Right lobe of liver (tissue), 6 donors: ENCODE data around the gene PPARA. TPM values are rescaled to one million over a fixed set of nuclear protein-coding genes. Genes with fewer than 3 reads are reported as not detected.

ENCODE experiments used
- ATAC-seq, 4 donors: fragments of 200-7000 bp; cut with Tn5 transposase; one replicate each; pipeline ENCODE4 v1.9.1; 2020; ENCODE audit warnings: mild to moderate bottlenecking in 4 of 4, moderate library complexity in 4 of 4
- DNase-seq, 3 donors: peaks; one replicate each; pipeline ENCODE4 v3.0.0-alpha.2; 2020
- H3K27ac ChIP-seq, 3 donors: fragments of 200-600 bp; one replicate each; pipeline ENCODE4 v1.8.0; 2022
- H3K27me3 ChIP-seq, 2 donors: fragments of 200-600 bp; one replicate each; pipeline ENCODE4 v1.8.0; 2022
- H3K36me3 ChIP-seq, 4 donors: fragments of 200-600 bp; sonication (generic) in 1 of 4; one replicate each; pipeline versions ENCODE4 v1.5.1 to v1.8.0; 2017 to 2022; ENCODE audit warnings: control low read depth in 1 of 4
- H3K4me1 ChIP-seq, 4 donors: fragments of 200-600 bp; sonication (generic) in 1 of 4; one replicate each; pipeline versions ENCODE4 v1.5.1 to v1.8.0; 2017 to 2022; ENCODE audit warnings: control low read depth in 1 of 4
- H3K4me3 ChIP-seq, 3 donors: fragments of 200-600 bp; one replicate each; pipeline ENCODE4 v1.8.0; 2022
- H3K9me3 ChIP-seq, 4 donors: fragments of 200-600 bp; sonication (generic) in 1 of 4; one replicate each; pipeline versions ENCODE4 v1.5.1 to v1.8.0; 2017 to 2022; ENCODE audit warnings: control low read depth in 1 of 4
- CTCF ChIP-seq, 4 donors: fragments of 200-600 bp in 3 of 4; fragments of 450-650 bp in 1 of 4; IDR thresholded peaks; one replicate each; pipeline versions ENCODE4 v1.5.1 to v1.8.0; 2016 to 2022; ENCODE audit warnings: antibody characterized with exemption in 4 of 4, mild to moderate bottlenecking in 2 of 4
- POLR2A ChIP-seq: fragments of 450-650 bp; IDR thresholded peaks from one replicate; pipeline ENCODE4 v1.6.1; 2017; ENCODE audit warnings: antibody characterized with exemption, mild to moderate bottlenecking
- WGBS: methylation state at CpG from one replicate; pipeline ENCODE4 v1.1.6; 2018; ENCODE audit warnings: low coverage, low lambda C conversion rate; ENCODE audit not compliant: insufficient coverage; ENCODE audit errors: missing lambda C conversion rate; 5-methylcytosine and 5-hydroxymethylcytosine counted together
- intact Hi-C, 2 donors: fragments of 100-400 bp; cut with DNase I; formaldehyde crosslinking; loops; one replicate each; pipeline versions ENCODE4 v1.11.2 to v1.14.1; 2022
- total RNA-seq, 6 experiments: library from RNA; depleted of rRNA in 2 of 6; stranded (reverse); fragments of >200 nt in 2 of 6; fragmentation: NEBNext Ultra II Directional in 3 of 6; extraction: Animal tissue kit (Norgen Biotek cat#: 25700) in 3 of 6; gene quantifications; one replicate each; pipeline versions ENCODE4 v1.1.0 to v1.2.4, GENCODE V29; 2016 to 2023
- donor health status: DM: no; HTN: yes; CAD: no.
- donor health status: DM: no; HTN: no; CAD: no.
- donor health status: DM: no; HTN: no; CAD: no.
- donor health status: DM: no; HTN: yes; CAD: no.
- donor health status: DM: no; HTN: yes; CAD: no.

The PPARA gene
- total RNA-seq, 6 experiments from 2014 or later, result 64.4 to 152 (median 95.1) TPM

- intact Hi-C loops, result no loop called here
- H3K9me3 ChIP-seq, result no peaks in the 10 kb centered on the region
- H3K4me3 ChIP-seq, result peak overlapping the region; percentile 2 to 63 (median 61)
- ATAC-seq (peak; percentile 62 to 74 (median 68)), DNase-seq (peak; percentile 88 to 95 (median 94))
- H3K27me3 ChIP-seq, result no peaks in the 10 kb centered on the region
- peaks cover 0 to 68% (median 29%) of the 10 kb centered on the region in 4 donors for H3K4me1 ChIP-seq
- TF ChIP-seq CTCF (IDR thresholded peaks at IDR 0.05), result no peak
- TF ChIP-seq POLR2A, result peak; percentile 38
- peaks cover 0 to 7% (median 0%) of the 10 kb centered on the region in 4 donors for H3K36me3 ChIP-seq
- no CpG with 5 or more reads among the region's 19 CpGs for WGBS
- H3K27ac ChIP-seq, result peak overlapping the region; percentile 72 to 89 (median 80)
Measured at GRCh38 chr22:46132830-46133587, 17.3 kb upstream of the PPARA start.

GRCh38 chr22:46133588-46133855, 16.8 kb upstream of the PPARA start:
- Histone ChIP-seq H3K27me3 (no peaks in the 10 kb centered on the region), H3K9me3 (no peaks in the 10 kb centered on the region), H3K36me3 (peaks cover 0 to 7% (median 0%) of the 10 kb centered on the region in 4 donors), H3K4me1 (peaks cover 0 to 72% (median 29%) of the 10 kb centered on the region in 4 donors), H3K4me3 (peak overlapping the region in 2 of 3 donors; percentile 49 to 63), H3K27ac (peak overlapping the region; percentile 72 to 89 (median 80))
- no peak for TF ChIP-seq POLR2A
- TF ChIP-seq CTCF (IDR thresholded peaks at IDR 0.05), result no peak
- no CpG with 5 or more reads among the region's 4 CpGs for WGBS
- DNase-seq (no peak), ATAC-seq (no peak)
- intact Hi-C loops, result no loop called here

- H3K27ac ChIP-seq, result peak overlapping the region in 1 of 3 donors; percentile 43
- H3K4me3 ChIP-seq, result no peak overlapping the region
- intact Hi-C loops, result no loop called here
- DNase-seq (no peak), ATAC-seq (no peak)
- no peak for TF ChIP-seq CTCF (IDR thresholded peaks at IDR 0.05)
- TF ChIP-seq POLR2A, result no peak
- H3K4me1 ChIP-seq, result peaks cover 0 to 69% (median 26%) of the 10 kb centered on the region in 4 donors
- no peaks in the 10 kb centered on the region for H3K9me3 ChIP-seq
- H3K27me3 ChIP-seq, result no peaks in the 10 kb centered on the region
- WGBS, result 80% methylated on average over 1 of the region's 15 CpGs
- peaks cover 0 to 7% (median 0%) of the 10 kb centered on the region in 4 donors for H3K36me3 ChIP-seq
Measured at GRCh38 chr22:46134111-46134705, 16.1 kb upstream of the PPARA start.

- Histone ChIP-seq H3K4me3 (no peak overlapping the region), H3K27ac (peak overlapping the region in 1 of 3 donors; percentile 43), H3K9me3 (no peaks in the 10 kb centered on the region), H3K27me3 (no peaks in the 10 kb centered on the region), H3K4me1 (peaks cover 0 to 54% (median 22%) of the 10 kb centered on the region in 4 donors), H3K36me3 (peaks cover 0 to 7% (median 0%) of the 10 kb centered on the region in 4 donors)
- 58% methylated on average over 15 of the region's 26 CpGs for WGBS
- ATAC-seq, result peak in 2 of 4 donors; percentile 2 to 6
- peak; percentile 16 to 77 (median 26) for DNase-seq
- TF ChIP-seq CTCF (IDR thresholded peaks at IDR 0.05), result no peak
- no peak for TF ChIP-seq POLR2A
- intact Hi-C loops, result no loop called here
Measured at GRCh38 chr22:46135611-46136485, 14.5 kb upstream of the PPARA start.
